ENCODE measurements around the gene TPPP. TPM values are rescaled to one million over a fixed set of nuclear protein-coding genes. Genes with fewer than 3 reads are reported as not detected.
A peak's percentile ranks its signal among the peaks of the same experiment; 100 is the strongest.
"Not testable (repeated sequence)": the region's sequence is repeated elsewhere in the genome, so short reads cannot be mapped to it uniquely, and the experiment has no call there.

The TPPP gene
- total RNA-seq (2022) = 0.12 and 0.17 TPM in 2 replicates
- Bru-seq, nascent RNA = percentile 8 among the genes with signal in this experiment
- BruChase-seq, experiment 1, labeled RNA remaining after a 6-hour chase = percentile 18 among the genes with signal in this experiment
- percentile 14 among the genes with signal in this experiment for BruChase-seq, experiment 2, labeled RNA remaining after a 2-hour chase
- long read RNA-seq, partial matches to known transcripts = 0 of 11 reads
- long read RNA-seq, other reads (novel, unspliced or antisense) = 11 of 11 reads

GRCh38 chr5:693271-694041, at the start of gene TPPP:
Gene TPPP (minus strand): TSS chr5:693352. CDS start chr5:678060, 15,292 bp downstream.
- intact Hi-C loops (cut with micrococcal nuclease); H3K9me3 Mint-ChIP-seq (ENCODE audit: unreplicated experiment); H3K27ac Mint-ChIP-seq (ENCODE audit: low read depth, unreplicated experiment); H3K4me1 Mint-ChIP-seq (ENCODE audit: insufficient read depth, unreplicated experiment); POLR2A ChIA-PET; H3K36me3 Mint-ChIP-seq (ENCODE audit: insufficient read depth, unreplicated experiment); BruUV-seq (replicated peaks): not testable (repeated sequence)
- peak; percentile 63 for DNase-seq (ENCODE audit: unreplicated experiment)
- peaks cover 23% of the 10 kb centered on the region for H3K27me3 Mint-ChIP-seq (ENCODE audit: insufficient read depth, unreplicated experiment)
- CTCF ChIA-PET = interaction anchor here (0.6 to 0.7 kb wide), 2 partner anchors 16 to 220 kb away, joined by 3 read pairs; no protein-coding TSS in a partner anchor
- peak within 1 kb of the TSS; percentile 38 for H3K4me3 Mint-ChIP-seq (ENCODE audit: unreplicated experiment)

GRCh38 chr5:742276-742675, 49.1 kb upstream of the TPPP start:
- H3K9me3 Mint-ChIP-seq (ENCODE audit: unreplicated experiment); H3K4me1 Mint-ChIP-seq (ENCODE audit: insufficient read depth, unreplicated experiment); POLR2A ChIA-PET; BruUV-seq (replicated peaks); H3K27ac Mint-ChIP-seq (ENCODE audit: low read depth, unreplicated experiment); DNase-seq (ENCODE audit: unreplicated experiment); intact Hi-C loops (cut with micrococcal nuclease); CTCF ChIA-PET; H3K4me3 Mint-ChIP-seq (ENCODE audit: unreplicated experiment); H3K36me3 Mint-ChIP-seq (ENCODE audit: insufficient read depth, unreplicated experiment); H3K27me3 Mint-ChIP-seq (ENCODE audit: insufficient read depth, unreplicated experiment): not testable (repeated sequence)

- intact Hi-C loops (cut with micrococcal nuclease); BruUV-seq (replicated peaks); H3K36me3 Mint-ChIP-seq (ENCODE audit: insufficient read depth, unreplicated experiment); H3K27ac Mint-ChIP-seq (ENCODE audit: low read depth, unreplicated experiment); H3K4me3 Mint-ChIP-seq (ENCODE audit: unreplicated experiment); DNase-seq (ENCODE audit: unreplicated experiment); H3K9me3 Mint-ChIP-seq (ENCODE audit: unreplicated experiment); H3K4me1 Mint-ChIP-seq (ENCODE audit: insufficient read depth, unreplicated experiment); POLR2A ChIA-PET; CTCF ChIA-PET: not testable (repeated sequence)
- peaks cover 32% of the 10 kb centered on the region for H3K27me3 Mint-ChIP-seq (ENCODE audit: insufficient read depth, unreplicated experiment)
Observed at GRCh38 chr5:734145-734544, 41.0 kb upstream of the TPPP start.

GRCh38 chr5:732754-733454, 39.8 kb upstream of the TPPP start:
- BruUV-seq (replicated peaks); H3K4me1 Mint-ChIP-seq (ENCODE audit: insufficient read depth, unreplicated experiment); H3K27ac Mint-ChIP-seq (ENCODE audit: low read depth, unreplicated experiment); intact Hi-C loops (cut with micrococcal nuclease); POLR2A ChIA-PET; H3K4me3 Mint-ChIP-seq (ENCODE audit: unreplicated experiment); DNase-seq (ENCODE audit: unreplicated experiment); CTCF ChIA-PET; H3K9me3 Mint-ChIP-seq (ENCODE audit: unreplicated experiment); H3K36me3 Mint-ChIP-seq (ENCODE audit: insufficient read depth, unreplicated experiment): not testable (repeated sequence)
- H3K27me3 Mint-ChIP-seq (ENCODE audit: insufficient read depth, unreplicated experiment) = peaks cover 32% of the 10 kb centered on the region

GRCh38 chr5:729225-729624, 36.1 kb upstream of the TPPP start:
- H3K4me1 Mint-ChIP-seq (ENCODE audit: insufficient read depth, unreplicated experiment); H3K9me3 Mint-ChIP-seq (ENCODE audit: unreplicated experiment); H3K27ac Mint-ChIP-seq (ENCODE audit: low read depth, unreplicated experiment); intact Hi-C loops (cut with micrococcal nuclease); H3K36me3 Mint-ChIP-seq (ENCODE audit: insufficient read depth, unreplicated experiment); BruUV-seq (replicated peaks); H3K4me3 Mint-ChIP-seq (ENCODE audit: unreplicated experiment); CTCF ChIA-PET; POLR2A ChIA-PET; DNase-seq (ENCODE audit: unreplicated experiment): not testable (repeated sequence)
- peaks cover 28% of the 10 kb centered on the region for H3K27me3 Mint-ChIP-seq (ENCODE audit: insufficient read depth, unreplicated experiment)

- H3K36me3 Mint-ChIP-seq (ENCODE audit: insufficient read depth, unreplicated experiment); H3K9me3 Mint-ChIP-seq (ENCODE audit: unreplicated experiment); BruUV-seq (replicated peaks); H3K27ac Mint-ChIP-seq (ENCODE audit: low read depth, unreplicated experiment); intact Hi-C loops (cut with micrococcal nuclease); H3K4me3 Mint-ChIP-seq (ENCODE audit: unreplicated experiment); POLR2A ChIA-PET; H3K4me1 Mint-ChIP-seq (ENCODE audit: insufficient read depth, unreplicated experiment); DNase-seq (ENCODE audit: unreplicated experiment); CTCF ChIA-PET: not testable (repeated sequence)
- H3K27me3 Mint-ChIP-seq (ENCODE audit: insufficient read depth, unreplicated experiment) = peaks cover 23% of the 10 kb centered on the region
Observed at GRCh38 chr5:727087-727486, 33.9 kb upstream of the TPPP start.

GRCh38 chr5:723865-724264, 30.7 kb upstream of the TPPP start:
- H3K4me1 Mint-ChIP-seq (ENCODE audit: insufficient read depth, unreplicated experiment); intact Hi-C loops (cut with micrococcal nuclease); H3K4me3 Mint-ChIP-seq (ENCODE audit: unreplicated experiment); POLR2A ChIA-PET; CTCF ChIA-PET; BruUV-seq (replicated peaks); H3K36me3 Mint-ChIP-seq (ENCODE audit: insufficient read depth, unreplicated experiment); DNase-seq (ENCODE audit: unreplicated experiment); H3K27ac Mint-ChIP-seq (ENCODE audit: low read depth, unreplicated experiment): not testable (repeated sequence)
- H3K27me3 Mint-ChIP-seq (ENCODE audit: insufficient read depth, unreplicated experiment) = peaks cover 55% of the 10 kb centered on the region
- H3K9me3 Mint-ChIP-seq (ENCODE audit: unreplicated experiment) = peaks cover 15% of the 10 kb centered on the region

GRCh38 chr5:723309-723708, 30.2 kb upstream of the TPPP start:
- DNase-seq (ENCODE audit: unreplicated experiment); CTCF ChIA-PET; H3K36me3 Mint-ChIP-seq (ENCODE audit: insufficient read depth, unreplicated experiment); POLR2A ChIA-PET; H3K27ac Mint-ChIP-seq (ENCODE audit: low read depth, unreplicated experiment); H3K4me3 Mint-ChIP-seq (ENCODE audit: unreplicated experiment); intact Hi-C loops (cut with micrococcal nuclease); H3K4me1 Mint-ChIP-seq (ENCODE audit: insufficient read depth, unreplicated experiment); BruUV-seq (replicated peaks): not testable (repeated sequence)
- peaks cover 19% of the 10 kb centered on the region for H3K9me3 Mint-ChIP-seq (ENCODE audit: unreplicated experiment)
- peaks cover 61% of the 10 kb centered on the region for H3K27me3 Mint-ChIP-seq (ENCODE audit: insufficient read depth, unreplicated experiment)

GRCh38 chr5:719379-719778, 26.2 kb upstream of the TPPP start:
- BruUV-seq (replicated peaks); H3K4me3 Mint-ChIP-seq (ENCODE audit: unreplicated experiment); CTCF ChIA-PET; H3K27ac Mint-ChIP-seq (ENCODE audit: low read depth, unreplicated experiment); intact Hi-C loops (cut with micrococcal nuclease); H3K4me1 Mint-ChIP-seq (ENCODE audit: insufficient read depth, unreplicated experiment); DNase-seq (ENCODE audit: unreplicated experiment); H3K36me3 Mint-ChIP-seq (ENCODE audit: insufficient read depth, unreplicated experiment); POLR2A ChIA-PET: not testable (repeated sequence)
- peaks cover 73% of the 10 kb centered on the region for H3K27me3 Mint-ChIP-seq (ENCODE audit: insufficient read depth, unreplicated experiment)
- peaks cover 19% of the 10 kb centered on the region for H3K9me3 Mint-ChIP-seq (ENCODE audit: unreplicated experiment)
